ENCODE measurements around the gene NPAS1.
A peak's percentile ranks its signal among the peaks of the same experiment; 100 is the strongest.

The NPAS1 gene

GRCh38 chr19:47056411-47056810, 36.8 kb downstream of the NPAS1 start:
- H3K4me3 ChIP-seq = no peak overlapping the region
- H3K9ac ChIP-seq = no peak overlapping the region
- no peak overlapping the region for H3K4me2 ChIP-seq
- H3K4me1 ChIP-seq = no peaks in the 10 kb centered on the region
- H3K36me3 ChIP-seq = no peaks in the 10 kb centered on the region
- no peaks in the 10 kb centered on the region for H3K27me3 ChIP-seq
- H3K27ac ChIP-seq = no peak overlapping the region
- no peaks in the 10 kb centered on the region; a peak in 1 of 22 replicates for H4K20me1 ChIP-seq
- no peak for TF ChIP-seq Cebpa-rat (IDR thresholded peaks at IDR 0.05)
- no peaks in the 10 kb centered on the region for H3K9me3 ChIP-seq (replicated peaks in 1 of 11)

GRCh38 chr19:47057328-47057727, 37.7 kb downstream of the NPAS1 start:
- no peak overlapping the region for H3K4me3 ChIP-seq
- TF ChIP-seq Cebpa-rat (IDR thresholded peaks at IDR 0.05) = no peak
- H3K36me3 ChIP-seq = no peaks in the 10 kb centered on the region
- no peak overlapping the region for H3K27ac ChIP-seq
- H3K27me3 ChIP-seq = no peaks in the 10 kb centered on the region
- peaks cover 0 to 7% (median 0%) of the 10 kb centered on the region in 11 experiments; a peak in 4 of 22 replicates for H4K20me1 ChIP-seq
- no peaks in the 10 kb centered on the region for H3K9me3 ChIP-seq (replicated peaks in 1 of 11)
- no peak overlapping the region for H3K4me2 ChIP-seq
- no peak overlapping the region for H3K9ac ChIP-seq
- H3K4me1 ChIP-seq = no peaks in the 10 kb centered on the region

GRCh38 chr19:47058621-47059022, 39.0 kb downstream of the NPAS1 start:
- Histone ChIP-seq H3K4me2 (no peak overlapping the region), H3K27ac (no peak overlapping the region), H3K27me3 (no peaks in the 10 kb centered on the region), H3K36me3 (peaks cover under 1 to 11% (median 3%) of the 10 kb centered on the region in 11 experiments; a peak in 15 of 22 replicates), H4K20me1 (peaks cover 0 to 20% (median 6%) of the 10 kb centered on the region in 11 experiments; a peak in 11 of 22 replicates), H3K4me3 (no peak overlapping the region), H3K9ac (no peak overlapping the region), H3K9me3 (replicated peaks in 1 of 11) (no peaks in the 10 kb centered on the region), H3K4me1 (no peaks in the 10 kb centered on the region)
- no peak for TF ChIP-seq Cebpa-rat (IDR thresholded peaks at IDR 0.05)

- H4K20me1 ChIP-seq = peaks cover 15 to 71% (median 55%) of the 10 kb centered on the region in 11 experiments; a peak in 21 of 22 replicates
- H3K4me3 ChIP-seq = no peak overlapping the region
- no peaks in the 10 kb centered on the region for H3K27me3 ChIP-seq
- no peaks in the 10 kb centered on the region for H3K9me3 ChIP-seq (replicated peaks in 1 of 11)
- no peak overlapping the region for H3K4me2 ChIP-seq
- H3K9ac ChIP-seq = no peak overlapping the region
- H3K27ac ChIP-seq = no peak overlapping the region
- TF ChIP-seq Cebpa-rat (IDR thresholded peaks at IDR 0.05) = no peak
- no peaks in the 10 kb centered on the region for H3K4me1 ChIP-seq
- peaks cover 47 to 64% (median 54%) of the 10 kb centered on the region in 11 experiments for H3K36me3 ChIP-seq
These were observed 44.2 kb downstream of the NPAS1 start for GRCh38 chr19:47063874-47064273.

- peaks cover 29 to 85% (median 69%) of the 10 kb centered on the region in 11 experiments; a peak in 21 of 22 replicates for H4K20me1 ChIP-seq
- no peak overlapping the region for H3K4me3 ChIP-seq
- peaks cover 61 to 78% (median 68%) of the 10 kb centered on the region in 11 experiments for H3K36me3 ChIP-seq
- H3K9me3 ChIP-seq (replicated peaks in 1 of 11) = no peaks in the 10 kb centered on the region
- H3K27ac ChIP-seq = no peak overlapping the region
- H3K4me1 ChIP-seq = no peaks in the 10 kb centered on the region
- no peak overlapping the region for H3K4me2 ChIP-seq
- no peaks in the 10 kb centered on the region for H3K27me3 ChIP-seq
- no peak for TF ChIP-seq Cebpa-rat (IDR thresholded peaks at IDR 0.05)
- no peak overlapping the region for H3K9ac ChIP-seq
These were observed 45.6 kb downstream of the NPAS1 start for GRCh38 chr19:47065242-47065641.

GRCh38 chr19:47066376-47067214, 47.0 kb downstream of the NPAS1 start:
- H3K4me1 ChIP-seq = no peaks in the 10 kb centered on the region
- no peak overlapping the region for H3K27ac ChIP-seq
- H3K4me2 ChIP-seq = no peak overlapping the region
- H4K20me1 ChIP-seq = peaks cover 40 to 98% (median 82%) of the 10 kb centered on the region in 11 experiments; a peak in 21 of 22 replicates
- no peak overlapping the region for H3K9ac ChIP-seq
- peaks cover 74 to 91% (median 82%) of the 10 kb centered on the region in 11 experiments for H3K36me3 ChIP-seq
- no peak overlapping the region for H3K4me3 ChIP-seq
- no peaks in the 10 kb centered on the region for H3K27me3 ChIP-seq
- no peak for TF ChIP-seq Cebpa-rat (IDR thresholded peaks at IDR 0.05)
- H3K9me3 ChIP-seq (replicated peaks in 1 of 11) = no peaks in the 10 kb centered on the region

DNA sequence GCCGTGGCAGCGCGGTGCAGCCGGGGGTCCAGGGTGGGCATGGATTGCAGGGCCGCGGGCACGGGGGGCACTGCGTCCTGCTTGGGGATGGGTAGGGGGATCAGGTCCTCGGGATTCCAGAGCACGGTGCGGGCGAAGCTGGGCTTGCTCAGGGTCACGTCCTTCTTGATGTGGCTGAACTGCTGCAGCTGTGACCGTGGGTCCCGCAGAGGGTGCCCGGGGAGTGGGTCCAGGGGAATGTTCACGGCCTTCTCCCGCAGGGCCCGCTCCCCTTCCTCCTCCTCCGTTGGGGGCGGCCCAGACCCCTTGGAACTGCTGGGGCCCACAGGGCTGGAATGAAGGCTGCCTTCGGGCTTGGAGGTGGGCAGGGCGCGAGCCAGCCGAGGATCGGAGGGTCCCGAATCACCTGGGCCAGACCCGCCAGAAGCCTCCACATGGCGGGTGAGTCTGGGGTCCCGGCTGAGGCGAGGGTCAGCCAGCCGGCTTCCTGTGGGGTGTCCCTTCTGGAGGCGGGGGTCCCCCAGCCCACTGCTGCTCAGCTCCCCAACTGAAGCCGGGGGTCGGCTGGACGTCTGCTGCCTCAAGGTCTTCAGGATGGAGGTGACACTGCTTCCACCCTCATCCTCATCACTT, 47.7 kb downstream of the NPAS1 start:
- no peak overlapping the region; a peak in 1 of 22 replicates for H3K27ac ChIP-seq
- TF ChIP-seq Cebpa-rat (IDR thresholded peaks at IDR 0.05) = no peak
- no peak overlapping the region for H3K4me2 ChIP-seq
- H3K4me1 ChIP-seq = no peaks in the 10 kb centered on the region
- H3K9ac ChIP-seq = no peak overlapping the region; a peak in 1 of 22 replicates
- H3K4me3 ChIP-seq = no peak overlapping the region
- peaks cover 43 to 98% (median 87%) of the 10 kb centered on the region in 11 experiments; a peak in 21 of 22 replicates for H4K20me1 ChIP-seq
- H3K27me3 ChIP-seq = no peaks in the 10 kb centered on the region
- H3K36me3 ChIP-seq = peaks cover 81 to 98% (median 88%) of the 10 kb centered on the region in 11 experiments
- H3K9me3 ChIP-seq (replicated peaks in 1 of 11) = no peaks in the 10 kb centered on the region

DNA sequence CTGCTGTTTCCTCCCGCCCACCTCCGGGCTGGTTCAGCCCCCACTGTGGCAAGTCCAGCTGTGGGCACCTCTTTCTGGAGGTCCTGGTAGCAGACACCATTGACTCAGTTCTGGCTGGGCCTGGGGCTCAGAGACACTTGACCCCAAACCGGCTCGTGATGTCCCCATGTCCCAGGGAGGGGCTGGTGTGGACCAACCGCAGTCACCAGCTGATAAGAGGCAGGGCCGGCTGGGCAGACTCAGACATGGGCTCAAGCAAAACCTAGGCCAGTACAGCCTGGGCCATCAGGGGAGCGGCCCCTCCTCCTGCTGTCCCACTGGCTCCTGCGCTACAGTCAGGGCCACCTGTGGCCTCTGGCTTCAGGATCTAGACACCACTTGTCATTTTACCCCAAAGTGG, 48.6 kb downstream of the NPAS1 start:
- 0 out of 22 replicates have a peak overlapping the region, but pooled peaks of 1 of the 11 experiments have one; percentile 22 for H3K9ac ChIP-seq
- no peak overlapping the region for H3K4me2 ChIP-seq
- peak overlapping the region in 1 of 11 experiments; percentile 7; a peak in 1 of 22 replicates for H3K27ac ChIP-seq
- no peaks in the 10 kb centered on the region for H3K4me1 ChIP-seq
- no peak overlapping the region for H3K4me3 ChIP-seq
- peaks cover 43 to 96% (median 86%) of the 10 kb centered on the region in 11 experiments; a peak in 21 of 22 replicates for H4K20me1 ChIP-seq
- H3K9me3 ChIP-seq (replicated peaks in 1 of 11) = no peaks in the 10 kb centered on the region
- H3K36me3 ChIP-seq = peaks cover 88 to 100% (median 97%) of the 10 kb centered on the region in 11 experiments
- no peak for TF ChIP-seq Cebpa-rat (IDR thresholded peaks at IDR 0.05)
- no peaks in the 10 kb centered on the region for H3K27me3 ChIP-seq

DNA sequence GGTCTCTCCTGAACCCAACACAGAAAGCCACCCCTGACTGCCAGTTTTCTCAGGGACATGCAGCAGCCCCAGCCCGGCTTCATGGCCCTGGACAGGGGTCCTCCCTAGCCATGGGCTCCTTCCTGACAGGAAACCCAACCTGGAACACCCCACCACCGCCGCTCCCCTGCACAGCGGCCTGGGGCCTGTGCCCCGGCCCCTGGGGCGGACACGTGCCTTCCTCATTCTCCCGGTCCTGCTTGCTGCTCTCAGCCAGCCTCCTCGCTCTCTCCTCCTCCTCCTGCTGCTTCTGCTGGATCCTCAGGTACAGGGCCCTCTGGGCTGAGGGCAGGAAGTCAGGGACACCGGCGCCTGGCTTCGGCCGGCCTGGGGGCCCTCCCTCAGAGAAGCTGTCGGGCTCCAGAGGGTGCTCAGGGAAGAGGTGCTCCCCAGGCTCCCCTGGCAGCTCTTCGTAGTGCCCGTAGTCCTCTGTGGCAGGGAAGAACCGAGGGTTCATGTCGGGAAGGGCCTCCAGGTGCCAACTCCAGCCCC, 49.3 kb downstream of the NPAS1 start:
- no peak for TF ChIP-seq Cebpa-rat (IDR thresholded peaks at IDR 0.05)
- H3K27me3 ChIP-seq = no peaks in the 10 kb centered on the region
- no peaks in the 10 kb centered on the region for H3K9me3 ChIP-seq (replicated peaks in 1 of 11)
- H3K4me3 ChIP-seq = no peak overlapping the region
- peaks cover 91 to 100% (median 97%) of the 10 kb centered on the region in 11 experiments for H3K36me3 ChIP-seq
- peak overlapping the region in 2 of 11 experiments; percentile 22 to 37; a peak in 2 of 22 replicates for H3K9ac ChIP-seq
- no peak overlapping the region for H3K4me2 ChIP-seq
- H4K20me1 ChIP-seq = peaks cover 46 to 96% (median 88%) of the 10 kb centered on the region in 11 experiments; a peak in 21 of 22 replicates
- H3K4me1 ChIP-seq = peaks cover 0 to 2% (median under 1%) of the 10 kb centered on the region in 10 experiments; a peak in 9 of 20 replicates
- H3K27ac ChIP-seq = no peak overlapping the region; a peak in 2 of 22 replicates
